Activated T-cell treated with anti-CD3 and anti-CD28 coated beads for 24 hours (primary cell): ENCODE results near the gene LRRC71.
A peak's percentile ranks its signal among the peaks of the same experiment; 100 is the strongest.

Experiments
- DNase-seq: peaks from one replicate; pipeline ENCODE4 v3.0.0-alpha.2; 2020; ENCODE audit warnings: low read depth

Gene LRRC71

GRCh38 chr1:156920233-156921052, at the start of gene LRRC71:
TSS of gene LRRC71 (plus strand) at chr1:156920632. CDS start at chr1:156920804, 172 bp downstream.
- peak; percentile 58 for DNase-seq

DNA sequence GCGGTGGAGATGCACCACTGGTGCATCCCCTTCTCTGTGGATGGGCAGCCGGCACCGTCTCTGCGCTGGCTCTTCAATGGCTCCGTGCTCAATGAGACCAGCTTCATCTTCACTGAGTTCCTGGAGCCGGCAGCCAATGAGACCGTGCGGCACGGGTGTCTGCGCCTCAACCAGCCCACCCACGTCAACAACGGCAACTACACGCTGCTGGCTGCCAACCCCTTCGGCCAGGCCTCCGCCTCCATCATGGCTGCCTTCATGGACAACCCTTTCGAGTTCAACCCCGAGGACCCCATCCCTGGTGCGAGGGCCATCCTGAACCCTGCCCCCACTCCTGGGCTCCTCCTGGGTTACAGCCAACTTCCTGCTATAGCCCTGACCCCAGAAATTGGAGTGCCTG, 46.8 kb upstream of the LRRC71 start:
- DNase-seq = no peak

GRCh38 chr1:156874142-156874541, 46.3 kb upstream of the LRRC71 start:
- no peak for DNase-seq

- DNase-seq = no peak
Observed at GRCh38 chr1:156874572-156875340, 45.7 kb upstream of the LRRC71 start.

DNA sequence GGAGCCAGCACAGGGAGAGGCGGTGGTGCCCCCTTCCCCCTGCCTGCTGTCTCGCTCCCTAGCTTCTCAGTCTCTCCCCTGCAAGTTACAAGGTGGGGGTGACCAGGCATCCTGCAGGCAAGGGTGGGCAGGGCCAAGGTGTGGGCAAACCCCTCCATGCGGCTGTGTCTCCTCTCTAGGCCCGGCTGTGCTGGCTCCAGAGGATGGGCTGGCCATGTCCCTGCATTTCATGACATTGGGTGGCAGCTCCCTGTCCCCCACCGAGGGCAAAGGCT, 45.2 kb upstream of the LRRC71 start:
- DNase-seq = no peak

GRCh38 chr1:156876281-156876680, 44.2 kb upstream of the LRRC71 start:
- DNase-seq = no peak

DNA sequence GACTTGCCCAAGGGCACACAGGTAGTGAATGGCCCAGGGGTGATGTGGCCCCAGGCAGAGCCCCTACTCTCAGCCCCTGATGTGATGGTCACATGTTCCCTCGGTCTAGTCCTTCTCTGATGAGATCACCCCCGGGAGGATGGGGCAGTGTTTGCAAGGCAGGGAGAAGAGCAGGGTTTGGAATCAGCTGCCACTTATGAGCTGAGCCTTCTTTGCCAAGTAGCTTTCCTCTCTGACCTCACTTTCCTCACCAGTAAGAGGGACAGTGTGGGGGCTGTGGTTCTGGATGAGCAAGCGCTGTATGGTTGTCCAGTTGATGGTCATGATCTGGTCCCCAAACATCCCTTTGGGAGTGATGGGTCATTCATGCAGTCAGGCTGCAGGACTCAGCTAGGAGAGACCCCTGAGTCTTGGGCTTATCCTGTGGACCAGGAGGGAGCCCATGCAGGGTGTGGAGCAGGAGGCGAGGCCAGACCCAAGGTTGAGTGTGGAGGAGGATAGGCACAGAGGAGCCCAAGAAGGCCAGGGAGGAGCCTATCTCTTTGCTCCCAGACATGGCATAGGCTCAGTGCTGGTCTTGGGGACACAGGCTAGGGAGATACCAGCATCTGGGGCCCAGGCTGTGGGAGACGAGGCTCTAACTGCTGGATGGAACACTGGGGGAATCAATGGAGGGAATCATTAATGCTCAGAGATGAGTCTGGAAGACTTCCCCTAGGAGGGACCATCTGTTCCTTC, 42.8 kb upstream of the LRRC71 start:
- no peak for DNase-seq

DNA sequence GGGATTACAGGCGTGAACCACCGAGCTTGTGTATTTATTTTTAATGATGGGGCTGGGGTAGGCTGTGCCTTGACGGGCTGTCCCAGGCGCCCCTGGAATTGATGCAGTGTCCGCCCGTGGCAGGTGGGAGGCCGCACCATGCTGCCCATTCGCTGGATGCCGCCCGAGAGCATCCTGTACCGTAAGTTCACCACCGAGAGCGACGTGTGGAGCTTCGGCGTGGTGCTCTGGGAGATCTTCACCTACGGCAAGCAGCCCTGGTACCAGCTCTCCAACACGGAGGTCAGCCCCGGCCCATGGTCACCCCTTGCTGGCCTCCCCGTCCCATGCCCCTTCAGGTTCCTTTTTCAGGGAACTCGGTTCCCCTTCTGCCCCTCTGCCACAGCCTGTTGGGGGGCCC, 40.6 kb upstream of the LRRC71 start:
- no peak for DNase-seq

GRCh38 chr1:156880473-156880872, 40.0 kb upstream of the LRRC71 start:
- no peak for DNase-seq

DNA sequence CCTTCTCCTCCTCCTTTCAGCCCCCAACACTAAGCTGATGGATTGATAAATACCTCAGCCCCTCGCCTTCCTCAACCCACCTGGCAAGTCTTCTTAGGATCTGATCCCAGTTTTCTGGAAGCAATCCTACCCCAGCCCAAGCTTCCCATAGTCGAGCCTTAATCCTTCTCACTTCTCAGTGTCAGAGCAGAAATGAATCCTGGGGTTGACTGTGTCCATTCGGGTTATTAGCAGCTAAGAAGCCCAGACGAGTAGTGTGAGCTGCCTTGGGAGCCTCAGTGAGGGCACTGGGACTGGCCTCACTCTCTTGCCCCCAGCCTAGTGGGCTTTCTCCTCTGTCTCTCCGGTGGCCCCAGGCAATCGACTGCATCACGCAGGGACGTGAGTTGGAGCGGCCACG, 39.3 kb upstream of the LRRC71 start:
- DNase-seq = no peak

DNA sequence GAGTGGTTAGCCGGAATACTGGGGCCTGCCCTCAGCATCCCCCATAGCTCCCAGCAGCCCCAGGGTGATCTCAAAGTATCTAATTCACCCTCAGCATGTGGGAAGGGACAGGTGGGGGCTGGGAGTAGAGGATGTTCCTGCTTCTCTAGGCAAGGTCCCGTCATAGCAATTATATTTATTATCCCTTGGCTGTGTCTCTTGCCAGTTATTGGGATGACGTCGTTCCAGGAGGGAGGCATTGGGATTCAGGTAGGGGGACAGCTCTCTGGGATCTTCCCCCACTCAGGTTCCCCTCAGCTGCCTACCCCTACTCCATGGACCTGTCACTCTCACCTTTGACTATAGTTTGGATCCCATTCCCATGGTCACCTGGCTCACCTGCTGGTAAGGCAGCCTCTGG, 38.8 kb upstream of the LRRC71 start:
- no peak for DNase-seq

DNA sequence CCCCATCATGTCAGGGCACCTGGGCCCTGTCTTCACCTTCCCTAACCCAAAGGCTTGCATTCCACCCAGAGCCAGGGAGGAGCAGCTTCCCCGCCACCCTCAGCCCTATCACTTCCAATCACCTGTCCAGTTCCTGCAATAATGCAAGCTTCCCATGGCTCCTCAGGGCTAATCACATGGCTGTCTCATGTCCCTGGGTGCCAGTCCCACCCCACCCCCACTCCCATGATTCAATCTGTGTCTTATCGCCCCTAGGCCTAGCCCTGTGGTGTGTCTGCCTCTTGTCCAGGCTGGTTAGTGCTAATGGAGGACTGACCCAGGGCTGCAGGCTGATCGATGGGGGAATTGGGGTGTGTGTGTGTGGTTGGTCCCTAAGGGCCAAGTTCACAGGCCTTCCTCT, 37.9 kb upstream of the LRRC71 start:
- DNase-seq = no peak

GRCh38 chr1:156883919-156884318, 36.5 kb upstream of the LRRC71 start:
- no peak for DNase-seq

GRCh38 chr1:156884560-156885184, 35.8 kb upstream of the LRRC71 start:
- no peak for DNase-seq

- no peak for DNase-seq
Observed at GRCh38 chr1:156885314-156885713, 35.1 kb upstream of the LRRC71 start.

DNA sequence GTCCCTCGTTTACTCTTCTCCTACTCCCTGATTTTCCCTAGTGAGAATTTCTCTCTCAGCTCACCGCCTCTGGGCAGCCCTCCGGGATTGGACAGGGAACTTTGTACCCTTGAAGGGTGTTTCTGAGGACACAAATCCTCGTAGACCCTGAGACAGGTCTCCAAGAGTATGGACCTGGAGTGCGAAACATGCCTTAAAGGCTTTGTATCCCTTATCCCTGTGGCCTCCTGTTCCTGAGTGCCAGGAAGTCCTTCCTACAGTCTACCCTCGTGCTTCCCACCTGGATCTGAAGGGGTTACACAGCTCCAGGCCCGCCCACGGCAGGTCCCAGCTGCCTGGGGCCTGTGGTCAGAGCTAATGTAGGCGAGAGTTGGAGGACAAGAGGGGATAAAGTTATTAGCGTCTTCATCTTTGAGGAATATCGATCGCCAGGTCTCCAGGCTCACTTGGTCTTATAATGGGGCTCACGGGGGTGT, 34.5 kb upstream of the LRRC71 start:
- no peak for DNase-seq

DNA sequence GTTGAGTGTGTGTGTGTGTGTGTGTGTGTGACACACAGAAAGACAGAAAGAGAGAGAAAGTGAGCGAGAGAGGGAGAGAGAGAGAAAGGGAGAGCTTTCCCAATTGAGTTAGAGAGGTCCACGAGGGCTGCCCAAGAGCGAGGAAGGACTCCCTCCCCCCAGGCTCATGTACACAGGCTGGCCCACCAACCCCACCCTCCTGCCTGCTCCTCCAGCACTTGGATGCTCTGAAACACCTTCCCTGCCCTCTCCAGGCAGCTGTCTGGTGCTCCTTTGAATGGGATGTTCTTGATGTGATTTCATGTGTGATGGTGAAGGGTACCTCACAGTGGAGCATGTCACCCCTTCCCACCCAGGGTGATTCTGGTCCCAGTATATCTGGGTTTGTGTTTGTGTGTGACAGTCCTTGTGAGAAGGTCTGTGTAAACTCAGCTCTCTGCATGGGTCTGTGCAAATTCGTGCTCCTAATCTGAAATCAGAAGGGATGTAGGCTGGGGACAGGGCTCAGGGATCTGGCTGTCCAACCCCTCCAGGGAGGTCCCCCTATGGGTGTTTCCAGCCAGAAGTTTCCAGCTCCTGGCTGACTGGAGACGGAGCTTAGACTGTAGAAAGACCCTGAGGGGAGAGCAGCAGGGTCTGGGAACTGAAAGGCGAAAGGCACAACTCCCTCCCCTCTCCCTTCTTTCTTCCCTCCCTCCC, 33.7 kb upstream of the LRRC71 start:
- DNase-seq = no peak

DNA sequence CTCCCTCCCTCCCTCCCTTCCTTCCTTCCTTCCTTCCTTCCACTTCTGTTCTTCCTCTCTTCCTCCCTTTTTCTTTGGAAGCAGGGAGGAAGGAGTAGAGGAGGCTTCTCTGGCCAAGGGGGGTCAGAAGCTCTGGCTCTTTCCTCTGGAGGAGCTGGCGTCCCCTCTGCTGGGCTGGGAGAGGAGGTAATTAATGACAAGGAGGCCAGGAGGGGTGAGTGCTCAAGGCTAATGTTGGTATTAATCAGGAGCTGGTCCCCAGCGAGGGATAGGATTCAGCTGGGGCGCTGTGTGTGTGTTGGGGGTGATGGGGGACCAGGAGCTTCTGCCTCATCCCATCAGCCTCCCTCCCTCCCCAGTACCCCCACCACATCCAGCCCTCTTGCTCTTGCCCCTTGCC, 33.1 kb upstream of the LRRC71 start:
- no peak for DNase-seq

- no peak for DNase-seq
Observed at GRCh38 chr1:156887734-156888133, 32.7 kb upstream of the LRRC71 start.

DNA sequence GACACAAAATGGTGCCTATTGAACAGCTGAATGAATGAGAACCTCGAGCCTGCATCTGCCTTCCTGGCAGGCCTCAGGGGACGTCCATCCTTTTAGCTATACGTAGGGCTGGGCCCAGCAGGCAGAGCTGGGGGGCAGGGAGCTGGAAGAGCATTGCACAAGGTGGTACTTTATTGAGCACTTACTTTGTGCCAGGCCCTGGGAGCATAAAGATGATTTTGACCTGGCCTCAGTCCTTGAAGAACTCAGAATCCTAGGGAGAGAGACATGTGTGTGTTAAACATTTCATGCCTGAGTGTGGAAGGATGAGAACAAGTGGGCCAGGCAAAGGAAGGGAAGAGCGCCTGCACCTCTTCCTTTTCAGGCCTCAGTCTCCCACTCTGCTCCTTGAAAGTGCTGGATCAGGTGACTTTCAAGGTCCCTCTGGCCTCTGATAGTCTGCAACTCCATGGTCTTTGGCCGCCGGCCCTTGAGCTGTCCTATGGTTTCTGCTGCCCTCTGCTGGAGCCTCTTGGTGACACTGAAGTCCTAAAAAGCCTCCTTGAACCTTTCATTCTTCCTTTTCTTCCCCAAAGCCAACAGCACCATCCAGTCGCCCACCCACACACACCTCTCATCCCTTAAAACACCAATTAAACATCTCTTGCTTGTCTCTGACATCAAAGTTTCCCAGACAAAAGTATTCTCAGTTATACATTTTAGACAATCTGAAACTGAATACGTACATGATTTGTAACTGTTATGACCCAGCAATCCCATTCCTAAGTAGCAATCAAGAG, 30.4 kb upstream of the LRRC71 start:
- DNase-seq = peak; percentile 36
